Gastroesophageal sphincter (tissue), 4 donors: ENCODE data around the gene HACD2. TPM values are rescaled to one million over a fixed set of nuclear protein-coding genes. Genes with fewer than 3 reads are reported as not detected.

ENCODE experiments used
- ATAC-seq: fragments of 150-250 bp; one replicate; pipeline ENCODE4 v1.9.1; 2016; ENCODE audit warnings: mild to moderate bottlenecking, moderate library complexity
- H3K27ac ChIP-seq, 4 donors: fragments of 200-600 bp; sonication (generic) in 3 of 4; 1 replicate in 3 of 4; 2 replicates in 1 of 4; pipeline ENCODE4 v1.5.1; 2016 to 2019
- H3K27me3 ChIP-seq: fragments of 200-600 bp; sonication (generic); one replicate; pipeline ENCODE4 v1.5.1; 2019
- H3K36me3 ChIP-seq, 2 donors: fragments of 200-600 bp; sonication (generic); one replicate each; pipeline ENCODE4 v1.5.1; 2019; ENCODE audit warnings: control low read depth in 1 of 2
- H3K4me1 ChIP-seq, 3 donors: fragments of 200-600 bp; sonication (generic); 1 replicate in 2 of 3; 2 replicates in 1 of 3; pipeline ENCODE4 v1.5.1; 2016 to 2019; ENCODE audit warnings: control low read depth in 2 of 3
- H3K4me3 ChIP-seq, 2 donors: fragments of 200-600 bp; sonication (generic); one replicate each; pipeline ENCODE4 v1.5.1; 2019; ENCODE audit warnings: mild to moderate bottlenecking in 1 of 2, moderate library complexity in 1 of 2
- H3K9me3 ChIP-seq, 3 donors: fragments of 200-600 bp; sonication (generic); one replicate each; pipeline ENCODE4 v1.5.1; 2017 to 2019; ENCODE audit warnings: control low read depth in 2 of 3
- EP300 ChIP-seq: sonication (generic); formaldehyde crosslinking; IDR thresholded peaks from one replicate; pipeline ENCODE4 v1.6.1; 2017; ENCODE audit warnings: antibody characterized with exemption, mild to moderate bottlenecking
- POLR2A ChIP-seq, 2 donors: fragments of 450-650 bp; IDR thresholded peaks; one replicate each; pipeline ENCODE4 v1.6.1; 2017; ENCODE audit warnings: antibody characterized with exemption in 2 of 2, mild to moderate bottlenecking in 2 of 2, moderate library complexity in 1 of 2
- POLR2AphosphoS5 ChIP-seq: sonication (generic); formaldehyde crosslinking; IDR thresholded peaks from one replicate; pipeline ENCODE4 v1.6.1; 2017; ENCODE audit warnings: antibody characterized with exemption
- WGBS, 2 donors: methylation state at CpG; one replicate each; pipeline ENCODE4 v1.1.5; 2018; ENCODE audit warnings: low coverage in 1 of 2; 5-methylcytosine and 5-hydroxymethylcytosine counted together
- total RNA-seq, 4 donors: library from RNA; depleted of rRNA; stranded (reverse); fragments of >200 nt; gene quantifications; one replicate each; pipeline ENCODE4 v1.1.0, GENCODE V29; 2016
- TF ChIP-seq, protein P1 (sequence below), 4 experiments: fragments of 200-600 bp in 2 of 4; fragments of 450-650 bp in 2 of 4; sonication (generic) in 1 of 4; IDR thresholded peaks; one replicate each; pipeline ENCODE4 v1.5.1; 2017 to 2019; ENCODE audit warnings: antibody characterized with exemption in 4 of 4, mild to moderate bottlenecking in 2 of 4, moderate library complexity in 2 of 4

The HACD2 gene
- total RNA-seq, 4 donors from 2014 or later, result 21.3 to 36.7 (median 28.1) TPM

GRCh38 chr3:123499322-123499721, 85.5 kb downstream of the HACD2 start:
- whole genome bisulfite sequencing, 2 donors, result 18 to 20% methylated on average over 3 of the region's 3 CpGs
- no peak for ATAC-seq
- Histone ChIP-seq H3K4me3 (no peak overlapping the region), H3K27me3 (no peaks in the 10 kb centered on the region), H3K36me3 (peaks cover 0 to 15% of the 10 kb centered on the region in 2 donors), H3K27ac (peak overlapping the region in 3 of 4 donors; percentile 14 to 50 (median 40)), H3K4me1 (peaks cover 0 to 68% (median 12%) of the 10 kb centered on the region in 3 donors), H3K9me3 (no peaks in the 10 kb centered on the region)
- no peak for TF ChIP-seq EP300
- peak; percentile 35 for TF ChIP-seq POLR2AphosphoS5

- TF ChIP-seq POLR2AphosphoS5 (no peak), POLR2A (IDR thresholded peaks at IDR 0.05) (no peak), EP300 (no peak)
- TF ChIP-seq, protein P1, sequence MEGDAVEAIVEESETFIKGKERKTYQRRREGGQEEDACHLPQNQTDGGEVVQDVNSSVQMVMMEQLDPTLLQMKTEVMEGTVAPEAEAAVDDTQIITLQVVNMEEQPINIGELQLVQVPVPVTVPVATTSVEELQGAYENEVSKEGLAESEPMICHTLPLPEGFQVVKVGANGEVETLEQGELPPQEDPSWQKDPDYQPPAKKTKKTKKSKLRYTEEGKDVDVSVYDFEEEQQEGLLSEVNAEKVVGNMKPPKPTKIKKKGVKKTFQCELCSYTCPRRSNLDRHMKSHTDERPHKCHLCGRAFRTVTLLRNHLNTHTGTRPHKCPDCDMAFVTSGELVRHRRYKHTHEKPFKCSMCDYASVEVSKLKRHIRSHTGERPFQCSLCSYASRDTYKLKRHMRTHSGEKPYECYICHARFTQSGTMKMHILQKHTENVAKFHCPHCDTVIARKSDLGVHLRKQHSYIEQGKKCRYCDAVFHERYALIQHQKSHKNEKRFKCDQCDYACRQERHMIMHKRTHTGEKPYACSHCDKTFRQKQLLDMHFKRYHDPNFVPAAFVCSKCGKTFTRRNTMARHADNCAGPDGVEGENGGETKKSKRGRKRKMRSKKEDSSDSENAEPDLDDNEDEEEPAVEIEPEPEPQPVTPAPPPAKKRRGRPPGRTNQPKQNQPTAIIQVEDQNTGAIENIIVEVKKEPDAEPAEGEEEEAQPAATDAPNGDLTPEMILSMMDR (IDR thresholded peaks at IDR 0.05), result no peak
- Histone ChIP-seq H3K27ac (peak overlapping the region; percentile 14 to 50 (median 37)), H3K27me3 (no peaks in the 10 kb centered on the region), H3K4me1 (peaks cover 0 to 68% (median 12%) of the 10 kb centered on the region in 3 donors), H3K9me3 (no peaks in the 10 kb centered on the region), H3K36me3 (peaks cover 0 to 15% of the 10 kb centered on the region in 2 donors), H3K4me3 (no peak overlapping the region)
- no peak for ATAC-seq
- WGBS, 2 donors, result 75 to 82% methylated on average over 1 of the region's 3 CpGs
Measured at GRCh38 chr3:123498761-123499160, 86.1 kb downstream of the HACD2 start.

DNA sequence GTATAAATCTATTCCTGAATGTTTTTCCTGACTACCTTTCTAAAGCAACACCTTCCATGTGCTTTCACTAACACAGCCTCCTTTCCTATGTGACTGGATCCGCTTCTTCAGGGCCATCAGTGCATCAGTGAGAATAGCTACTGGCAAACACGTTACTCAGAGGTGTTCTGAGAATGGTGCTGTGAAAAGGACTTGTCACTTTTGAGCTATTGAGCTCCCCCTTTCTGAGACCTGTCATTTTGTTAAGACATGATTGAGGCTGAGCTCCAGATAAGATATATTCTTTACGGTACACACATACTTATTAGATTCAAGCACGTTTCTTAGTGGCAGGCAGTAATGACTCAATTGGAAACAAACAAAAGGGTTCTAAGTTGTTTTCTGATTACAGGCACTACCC, 90.9 kb downstream of the HACD2 start:
- no peaks in the 10 kb centered on the region for H3K9me3 ChIP-seq
- 58 to 74% methylated on average over 4 of the region's 4 CpGs for WGBS, 2 donors
- H3K4me3 ChIP-seq, result no peak overlapping the region
- no peaks in the 10 kb centered on the region for H3K27me3 ChIP-seq
- H3K4me1 ChIP-seq, result peaks cover 2 to 60% (median 10%) of the 10 kb centered on the region in 3 donors
- ATAC-seq, result no peak
- H3K36me3 ChIP-seq, result peaks cover 0 to 16% of the 10 kb centered on the region in 2 donors
- H3K27ac ChIP-seq, result peak overlapping the region in 1 of 4 donors; percentile 56
- TF ChIP-seq, protein P1 (IDR thresholded peaks at IDR 0.05), result no peak
- TF ChIP-seq EP300, result no peak
- no peak for TF ChIP-seq POLR2AphosphoS5
- TF ChIP-seq POLR2A (IDR thresholded peaks at IDR 0.05), result no peak

GRCh38 chr3:123491966-123492587, 92.8 kb downstream of the HACD2 start:
- 49 to 78% methylated on average over 2 to 3 of the region's 4 CpGs for WGBS, 2 donors
- TF ChIP-seq, protein P1 (IDR thresholded peaks at IDR 0.05), result no peak
- TF ChIP-seq POLR2A (IDR thresholded peaks at IDR 0.05) (no peak), EP300 (no peak), POLR2AphosphoS5 (no peak)
- peaks cover 0 to 59% (median 2%) of the 10 kb centered on the region in 3 donors for H3K4me1 ChIP-seq
- no peaks in the 10 kb centered on the region for H3K27me3 ChIP-seq
- H3K27ac ChIP-seq, result peak overlapping the region in 1 of 4 donors; percentile 42
- peaks cover 0 to 8% of the 10 kb centered on the region in 2 donors for H3K36me3 ChIP-seq
- H3K4me3 ChIP-seq, result no peak overlapping the region
- H3K9me3 ChIP-seq, result no peaks in the 10 kb centered on the region
- ATAC-seq, result no peak

GRCh38 chr3:123489400-123490004, 95.4 kb downstream of the HACD2 start:
- no peaks in the 10 kb centered on the region for H3K27me3 ChIP-seq
- H3K27ac ChIP-seq, result peak overlapping the region; percentile 20 to 73 (median 62)
- H3K36me3 ChIP-seq, result peaks cover 0 to 8% of the 10 kb centered on the region in 2 donors
- no peaks in the 10 kb centered on the region for H3K9me3 ChIP-seq
- peak; percentile 90 for ATAC-seq
- TF ChIP-seq POLR2A (IDR thresholded peaks at IDR 0.05) (no peak), POLR2AphosphoS5 (peak; percentile 6), EP300 (no peak)
- TF ChIP-seq, protein P1 (IDR thresholded peaks at IDR 0.05), result peak in 3 of 4 experiments; percentile 90 to 94 (median 92)
- WGBS, 2 donors, result 3 to 4% methylated on average over 5 to 7 of the region's 8 CpGs
- H3K4me1 ChIP-seq, result peaks cover 0 to 54% (median 2%) of the 10 kb centered on the region in 3 donors
- no peak overlapping the region for H3K4me3 ChIP-seq
